GM18951 (cell line): ENCODE data around the gene FGFR1OP2.

Experiments
- POLR2A ChIP-seq: IDR thresholded peaks from 4 replicates; pipeline ENCODE4 v1.6.1; 2011; ENCODE audit warnings: mild to moderate bottlenecking; ENCODE audit not compliant: insufficient read length, insufficient read depth; ENCODE audit errors: extremely low read depth
- in situ Hi-C: fragments of 300-500 bp; cut with MboI; formaldehyde crosslinking; loops from one replicate; pipeline ENCODE4 v1.12.0; 2022; ENCODE audit warnings: low sequenced_read_pairs, mixed read lengths, inconsistent platforms; ENCODE audit not compliant: unreplicated experiment

Gene FGFR1OP2

DNA sequence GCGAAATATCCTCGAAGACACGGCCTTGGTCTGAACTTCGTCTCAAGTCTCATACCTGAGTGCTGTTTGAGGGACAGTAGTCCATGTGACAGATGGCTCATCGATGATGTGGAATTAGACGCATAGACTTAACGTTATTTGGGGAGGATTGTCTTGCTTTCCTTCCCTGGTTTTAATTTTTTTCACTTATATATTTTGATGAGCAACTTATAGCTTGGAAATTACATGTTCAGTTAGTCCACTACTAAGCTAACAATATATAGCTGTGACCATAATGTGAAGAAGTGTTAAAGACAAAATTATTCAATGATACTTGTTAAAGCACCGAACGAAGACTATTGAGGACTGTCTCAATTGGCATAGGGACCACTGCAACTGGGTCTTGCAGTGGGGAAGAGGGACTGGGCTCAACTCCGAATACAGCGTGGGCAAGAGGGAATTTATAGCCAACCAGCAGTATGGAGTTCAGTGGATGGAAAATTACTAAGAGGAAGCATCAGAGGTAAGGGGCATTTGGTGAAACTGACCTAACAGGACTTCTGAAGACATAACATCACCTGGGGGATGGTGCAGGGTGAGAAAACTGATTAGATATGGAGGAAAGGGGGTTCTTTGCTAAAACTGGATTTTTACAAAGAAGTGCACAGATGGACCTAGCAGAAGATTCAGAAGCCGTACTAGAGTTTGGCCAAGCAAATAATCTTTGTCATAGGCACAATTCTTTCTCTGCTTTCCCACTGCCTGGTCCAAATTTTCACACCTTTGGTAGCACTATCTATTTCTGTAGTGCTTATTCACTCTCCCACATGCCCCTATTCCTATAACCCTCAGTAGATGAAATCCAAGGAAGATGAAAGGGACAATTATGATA is 76.8 kb downstream of the FGFR1OP2 start:
- no peak for TF ChIP-seq POLR2A
- in situ Hi-C loops, result no loop called here

GRCh38 chr12:27015730-27016076 is 77.4 kb downstream of the FGFR1OP2 start:
- in situ Hi-C loops, result no loop called here
- TF ChIP-seq POLR2A, result no peak
